Fibroblast of peridontal ligament (primary cell): ENCODE data around the gene TM7SF3.

Experiments used
- DNase-seq: peaks from one replicate; pipeline ENCODE4 v3.0.0-alpha.2; 2010; ENCODE audit errors: extremely low read depth

TM7SF3 gene

DNA sequence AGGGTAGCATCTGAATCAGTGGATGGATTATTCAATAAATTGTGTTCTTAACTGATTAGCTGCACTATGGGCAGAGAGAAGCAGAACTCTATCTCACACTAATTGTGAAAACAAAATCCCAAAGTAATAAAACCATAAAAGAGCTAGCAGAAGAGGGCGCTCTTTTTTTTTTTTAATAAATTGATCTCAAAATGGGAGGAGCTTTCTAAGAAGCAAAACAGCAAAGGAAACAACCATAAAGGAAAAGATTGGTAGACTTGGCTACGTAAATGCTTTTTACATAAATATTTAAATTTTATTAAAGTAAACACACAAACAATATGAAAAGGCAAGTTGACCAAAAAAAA is 1.5 kb upstream of the TM7SF3 start:
- peak; percentile 77 for DNase-seq

DNA sequence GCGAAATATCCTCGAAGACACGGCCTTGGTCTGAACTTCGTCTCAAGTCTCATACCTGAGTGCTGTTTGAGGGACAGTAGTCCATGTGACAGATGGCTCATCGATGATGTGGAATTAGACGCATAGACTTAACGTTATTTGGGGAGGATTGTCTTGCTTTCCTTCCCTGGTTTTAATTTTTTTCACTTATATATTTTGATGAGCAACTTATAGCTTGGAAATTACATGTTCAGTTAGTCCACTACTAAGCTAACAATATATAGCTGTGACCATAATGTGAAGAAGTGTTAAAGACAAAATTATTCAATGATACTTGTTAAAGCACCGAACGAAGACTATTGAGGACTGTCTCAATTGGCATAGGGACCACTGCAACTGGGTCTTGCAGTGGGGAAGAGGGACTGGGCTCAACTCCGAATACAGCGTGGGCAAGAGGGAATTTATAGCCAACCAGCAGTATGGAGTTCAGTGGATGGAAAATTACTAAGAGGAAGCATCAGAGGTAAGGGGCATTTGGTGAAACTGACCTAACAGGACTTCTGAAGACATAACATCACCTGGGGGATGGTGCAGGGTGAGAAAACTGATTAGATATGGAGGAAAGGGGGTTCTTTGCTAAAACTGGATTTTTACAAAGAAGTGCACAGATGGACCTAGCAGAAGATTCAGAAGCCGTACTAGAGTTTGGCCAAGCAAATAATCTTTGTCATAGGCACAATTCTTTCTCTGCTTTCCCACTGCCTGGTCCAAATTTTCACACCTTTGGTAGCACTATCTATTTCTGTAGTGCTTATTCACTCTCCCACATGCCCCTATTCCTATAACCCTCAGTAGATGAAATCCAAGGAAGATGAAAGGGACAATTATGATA is 910 bp upstream of the TM7SF3 start:
- DNase-seq, result no peak

DNA sequence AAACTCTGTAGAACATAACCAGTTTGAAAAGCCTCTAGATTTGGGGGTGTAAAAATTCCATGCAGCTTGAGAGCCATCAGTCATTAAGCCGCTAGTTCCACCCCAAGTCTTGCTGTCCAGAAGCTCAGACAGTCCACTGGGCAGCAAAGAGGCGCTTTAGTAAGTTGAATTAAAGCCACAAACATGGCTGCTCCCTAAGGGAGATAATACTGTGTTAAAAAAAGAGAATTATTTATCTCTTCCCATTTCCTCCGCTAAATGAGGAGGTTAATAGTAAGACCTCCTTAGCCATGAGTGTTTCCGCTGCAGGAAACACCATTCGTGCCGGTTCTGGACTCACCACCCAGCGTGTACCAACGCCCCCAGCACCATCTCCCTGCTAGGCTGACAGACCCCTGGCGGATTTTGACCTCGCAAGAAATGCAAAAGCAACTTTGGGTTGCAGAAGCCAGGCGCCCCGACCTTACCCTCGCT is 536 bp downstream of the TM7SF3 start:
- peak; percentile 46 for DNase-seq

DNA sequence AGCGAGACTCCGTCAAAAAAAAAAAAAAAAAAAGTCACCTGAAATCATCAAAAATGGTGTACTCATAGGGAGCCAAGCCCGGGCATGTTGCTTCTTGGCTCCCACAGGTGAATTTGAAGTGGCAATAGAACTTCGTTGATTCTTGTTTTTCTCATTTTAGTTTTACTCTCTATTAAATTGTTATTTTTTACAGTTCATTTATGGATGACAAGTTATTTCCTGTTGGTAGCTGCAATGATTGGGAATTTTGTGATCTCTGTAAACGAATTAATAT is 1.3 kb downstream of the TM7SF3 start:
- no peak for DNase-seq

DNA sequence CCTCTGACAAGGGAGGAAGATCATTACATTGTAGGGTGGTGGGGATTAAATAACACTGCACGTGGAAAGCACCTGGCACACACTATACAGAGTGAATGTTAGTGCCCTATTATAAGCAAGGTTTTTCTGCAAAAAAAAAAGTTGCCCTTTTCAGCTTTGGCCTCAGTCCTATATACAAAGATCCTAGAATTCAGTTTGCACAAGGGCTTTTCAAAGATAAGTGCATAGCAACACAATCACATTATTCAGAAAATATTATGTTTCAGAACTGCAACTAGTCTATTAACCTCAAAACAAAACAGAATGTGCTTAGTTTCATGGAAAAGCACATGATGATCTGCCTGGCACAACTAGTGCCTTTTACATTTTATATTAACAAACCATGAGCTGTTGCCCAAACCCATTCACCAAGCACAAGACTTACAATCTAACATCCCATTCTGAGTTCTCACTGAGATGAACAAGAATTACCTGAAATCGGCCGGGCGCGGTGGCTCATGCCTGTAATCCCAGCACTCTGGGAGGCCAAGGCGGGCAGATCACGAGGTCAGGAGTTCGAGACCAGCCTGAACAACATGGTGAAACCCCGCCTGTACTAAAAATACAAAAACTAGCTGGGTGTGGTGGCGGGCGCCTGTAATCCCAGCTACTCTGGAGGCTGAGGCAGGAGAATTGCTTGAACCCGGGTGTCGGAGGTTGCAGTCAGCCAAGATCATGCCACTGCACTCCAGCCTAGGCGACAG is 1.8 kb downstream of the TM7SF3 start:
- peak; percentile 22 for DNase-seq

DNA sequence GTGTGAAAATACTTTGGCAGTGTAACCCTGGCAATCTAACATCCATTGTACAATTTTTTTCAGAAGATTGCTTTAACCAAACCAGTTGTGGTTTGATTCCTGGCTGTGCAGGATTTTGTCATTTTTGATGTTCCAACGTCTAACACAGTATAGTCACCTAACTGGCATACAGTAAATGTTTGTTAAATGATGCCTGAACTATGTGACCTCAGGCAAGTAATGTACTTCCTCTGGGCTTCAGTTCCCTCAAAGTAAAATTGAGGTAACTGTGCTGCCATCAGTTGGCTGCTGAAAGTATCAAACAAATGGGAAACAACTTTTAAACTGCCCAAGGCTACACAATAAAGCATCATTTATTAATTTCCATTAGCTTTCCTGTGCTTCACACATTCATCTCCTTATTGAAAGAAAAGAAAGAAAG is 4.3 kb downstream of the TM7SF3 start:
- no peak for DNase-seq

DNA sequence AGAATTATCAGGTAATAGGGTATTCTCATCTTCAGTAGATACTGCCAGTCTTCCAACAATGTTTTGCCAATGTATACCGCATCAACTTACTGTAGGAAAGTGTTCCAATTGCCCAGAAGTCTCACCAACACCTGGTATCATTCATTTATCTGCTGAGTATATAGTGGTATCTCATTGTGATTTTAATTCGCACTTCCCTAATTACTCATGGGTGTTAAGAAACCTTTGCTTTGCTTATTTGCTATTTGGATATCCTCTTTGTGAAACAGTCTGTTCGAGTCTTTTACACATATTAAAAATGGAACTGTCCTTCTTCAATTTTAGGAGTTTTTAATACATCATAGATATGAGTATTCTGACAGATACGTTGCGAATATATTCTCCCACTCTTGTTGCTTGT is 6.1 kb downstream of the TM7SF3 start:
- no peak for DNase-seq

DNA sequence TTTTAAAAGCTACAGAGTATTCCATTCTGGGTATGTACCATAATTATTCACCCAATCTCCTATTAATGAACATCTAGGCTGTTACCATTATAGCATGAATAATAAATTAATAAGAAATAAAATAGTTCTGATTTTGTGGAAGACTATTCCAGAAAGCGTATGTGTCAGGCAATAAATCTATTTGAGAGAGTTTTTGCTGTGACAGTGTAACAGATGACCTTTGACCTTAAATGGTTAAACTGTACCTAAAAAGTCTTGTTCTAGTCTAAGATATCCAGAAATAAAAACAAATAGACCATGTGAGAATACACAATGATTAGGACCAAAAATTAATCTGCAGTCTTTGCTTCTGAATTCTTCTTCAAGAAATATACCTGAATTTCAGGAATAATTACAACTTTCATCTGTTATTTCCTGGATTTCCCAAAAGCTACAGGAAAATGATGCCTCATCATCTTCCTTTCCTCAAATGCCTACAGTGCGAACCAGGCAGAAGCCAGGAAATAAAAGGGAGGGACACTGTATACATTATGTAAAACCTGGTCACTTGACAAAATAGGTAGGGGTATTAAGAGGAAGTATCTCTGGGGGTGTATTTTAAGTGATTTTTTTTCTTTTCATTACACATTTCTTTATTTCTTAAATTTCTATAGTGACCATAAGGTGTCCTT is 7.3 kb downstream of the TM7SF3 start:
- no peak for DNase-seq

DNA sequence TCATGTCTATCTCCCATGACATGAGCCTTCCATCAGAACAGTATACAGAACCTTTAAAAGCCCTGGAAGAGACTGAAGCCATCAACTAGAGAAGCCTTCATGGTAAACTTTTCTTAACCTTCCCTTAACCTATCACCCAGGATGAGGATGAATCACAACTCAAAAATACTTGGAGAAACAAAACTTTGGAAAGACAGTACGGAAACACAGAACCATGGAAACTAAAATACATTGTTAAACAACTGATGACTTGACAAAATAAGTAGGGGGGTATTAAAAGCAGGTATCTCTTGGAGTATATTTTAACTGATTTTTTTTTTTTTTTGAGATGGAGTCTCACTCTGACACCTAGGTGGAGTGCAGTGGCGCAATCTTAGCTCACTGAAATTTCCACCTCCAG is 8.7 kb downstream of the TM7SF3 start:
- DNase-seq, result peak; percentile 12

DNA sequence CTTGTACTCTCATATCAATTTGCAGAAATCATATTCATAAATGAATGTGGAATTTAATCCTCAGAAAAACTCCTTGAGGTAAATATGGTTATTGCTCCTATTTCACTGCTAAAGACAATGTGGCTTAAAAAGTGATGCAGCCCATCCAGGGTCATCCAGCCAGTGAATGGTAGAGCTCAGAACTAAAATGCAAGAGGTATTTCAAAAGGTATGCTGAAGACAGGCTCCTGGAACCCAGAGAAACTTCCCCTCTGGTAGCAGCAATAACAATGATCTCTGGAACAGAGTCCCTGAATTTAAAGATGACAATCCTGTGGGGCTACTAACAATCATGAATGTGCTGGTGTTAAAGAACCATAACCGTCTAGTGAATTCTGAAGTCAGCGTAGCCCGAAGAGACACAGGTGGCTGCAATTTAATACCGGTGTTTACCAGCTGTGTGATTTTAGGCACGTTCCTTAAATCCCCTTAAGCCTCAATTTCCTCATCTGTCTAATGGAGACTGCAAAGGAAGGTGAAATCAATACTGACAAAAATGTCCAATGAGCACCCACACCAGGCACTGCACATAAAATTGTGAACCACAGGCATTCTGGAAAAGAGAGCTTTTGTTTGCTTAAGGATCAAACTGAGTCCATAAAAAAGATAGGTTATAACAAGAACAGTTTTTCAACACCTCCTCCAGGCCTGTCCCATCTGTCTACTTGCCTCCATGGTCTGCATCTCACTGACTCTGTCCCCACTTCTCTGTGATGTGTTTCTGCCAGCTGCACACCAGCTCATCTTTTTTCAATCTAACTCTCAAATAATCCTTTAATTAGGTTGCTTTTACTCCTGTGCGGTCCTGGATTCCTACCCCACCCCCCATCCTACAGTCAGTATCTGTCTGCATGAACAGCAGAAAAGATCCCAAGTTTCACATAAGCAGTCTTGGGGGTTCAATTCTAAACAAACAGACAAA is 10.5 kb downstream of the TM7SF3 start:
- DNase-seq, result no peak

DNA sequence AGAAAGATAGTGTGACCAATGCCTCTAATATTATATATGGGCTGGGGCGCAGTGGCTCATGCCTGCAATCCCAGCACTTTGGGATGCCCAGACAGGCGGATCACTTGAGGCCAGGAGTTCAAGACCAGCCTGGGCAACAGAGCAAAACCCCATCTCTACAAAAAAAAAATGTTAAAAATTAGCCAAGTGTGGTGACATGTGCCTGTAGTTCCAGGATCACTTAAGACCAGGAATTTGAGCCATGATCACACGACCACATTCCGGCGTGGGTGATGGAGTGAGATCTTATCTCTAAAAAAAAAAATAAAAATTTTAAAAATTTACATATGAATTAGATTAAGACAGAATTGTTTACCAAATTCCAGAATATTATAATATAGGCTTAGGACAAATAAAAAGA is 12.0 kb downstream of the TM7SF3 start:
- no peak for DNase-seq

DNA sequence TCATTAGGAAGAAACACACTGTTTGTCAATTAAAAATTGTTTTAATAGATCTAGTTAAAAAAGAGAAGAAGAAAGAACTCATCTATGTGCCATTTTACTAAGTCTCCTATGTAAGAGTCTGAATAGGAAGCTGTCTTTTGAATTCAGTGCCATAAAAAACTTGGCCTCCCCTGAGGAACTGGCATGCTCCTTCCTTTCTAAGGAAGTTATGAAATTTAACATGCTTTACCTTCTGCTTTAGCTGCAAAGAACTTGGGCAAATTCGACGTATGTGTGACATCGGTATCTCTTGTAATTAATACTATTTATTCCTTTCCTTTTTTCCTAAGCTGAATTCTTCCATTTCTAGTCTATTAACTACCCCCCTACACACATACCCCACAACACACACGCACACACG is 12.5 kb downstream of the TM7SF3 start:
- DNase-seq, result no peak

DNA sequence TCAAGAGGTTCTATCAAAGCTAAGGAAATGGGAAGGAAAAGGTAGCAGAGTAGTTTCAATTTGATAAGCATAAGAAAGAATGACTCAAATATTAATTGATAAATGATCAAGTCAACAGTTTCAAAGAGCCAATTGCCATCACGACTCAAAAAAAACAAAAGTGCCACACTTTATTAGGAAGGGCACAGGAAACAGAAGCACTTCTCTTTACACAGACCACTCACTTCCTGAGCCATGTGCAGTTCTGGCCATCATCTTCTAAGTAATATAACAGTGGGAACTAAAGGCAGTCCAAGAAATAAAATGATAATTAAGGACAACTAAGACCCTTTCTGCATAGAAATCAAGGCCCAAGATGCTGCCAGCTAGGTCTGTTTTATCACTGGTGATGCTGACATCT is 13.2 kb downstream of the TM7SF3 start:
- no peak for DNase-seq

DNA sequence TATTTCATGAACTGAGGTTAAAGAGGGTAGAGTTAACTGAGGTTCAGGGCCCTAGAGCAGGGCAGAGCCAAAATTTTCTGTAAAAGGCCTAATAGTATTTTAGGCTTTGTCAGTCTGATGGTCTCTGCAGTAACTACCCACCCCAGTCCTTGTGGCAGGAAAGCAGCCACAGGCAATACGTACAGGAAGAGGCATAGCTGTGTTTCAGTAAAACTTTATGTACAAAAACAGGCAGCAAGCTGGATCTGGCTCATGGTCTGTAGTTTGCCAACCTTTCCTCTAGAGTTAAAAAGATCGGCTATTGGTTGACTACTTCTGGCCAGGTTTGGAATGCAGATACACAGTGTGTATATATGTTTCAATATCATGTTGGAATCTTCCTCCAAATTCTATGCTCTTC is 17.2 kb downstream of the TM7SF3 start:
- DNase-seq, result no peak

DNA sequence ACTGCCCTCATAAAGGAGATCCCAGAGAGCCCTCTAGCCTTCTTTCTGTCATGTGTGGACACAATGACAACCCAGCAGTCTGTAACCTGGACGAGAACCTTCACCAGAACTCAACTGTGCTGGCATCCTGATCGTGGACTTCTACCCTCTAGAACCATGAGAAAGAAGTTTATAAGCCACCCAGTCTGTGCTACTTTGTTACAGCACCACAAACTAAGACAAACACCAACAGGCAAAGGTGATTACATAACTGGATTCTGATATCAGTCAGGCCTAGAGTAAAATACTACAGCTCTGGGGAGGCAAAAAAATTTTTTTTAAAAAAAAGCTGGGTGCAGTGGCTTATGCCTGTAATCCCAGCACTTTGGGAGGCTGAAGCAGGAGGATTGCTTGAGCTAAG is 18.5 kb downstream of the TM7SF3 start:
- no peak for DNase-seq

DNA sequence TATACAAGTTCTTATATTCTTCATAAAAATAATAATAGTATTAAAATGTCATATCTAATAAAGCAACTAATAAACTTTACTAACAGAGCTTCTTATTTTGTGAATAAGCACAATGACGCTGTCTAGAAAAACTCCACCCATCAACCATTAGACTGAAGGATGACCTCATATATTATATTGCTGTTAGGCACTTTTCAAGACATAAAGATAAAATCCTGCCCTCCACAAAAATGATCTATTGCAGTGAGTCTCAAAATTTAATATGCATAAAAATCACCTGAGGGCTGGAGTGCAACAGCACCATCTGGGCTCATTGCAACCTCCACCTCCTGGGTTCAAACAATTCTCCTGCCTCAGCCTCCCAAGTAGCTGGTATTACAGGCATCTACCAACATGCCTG is 20.1 kb downstream of the TM7SF3 start:
- no peak for DNase-seq

DNA sequence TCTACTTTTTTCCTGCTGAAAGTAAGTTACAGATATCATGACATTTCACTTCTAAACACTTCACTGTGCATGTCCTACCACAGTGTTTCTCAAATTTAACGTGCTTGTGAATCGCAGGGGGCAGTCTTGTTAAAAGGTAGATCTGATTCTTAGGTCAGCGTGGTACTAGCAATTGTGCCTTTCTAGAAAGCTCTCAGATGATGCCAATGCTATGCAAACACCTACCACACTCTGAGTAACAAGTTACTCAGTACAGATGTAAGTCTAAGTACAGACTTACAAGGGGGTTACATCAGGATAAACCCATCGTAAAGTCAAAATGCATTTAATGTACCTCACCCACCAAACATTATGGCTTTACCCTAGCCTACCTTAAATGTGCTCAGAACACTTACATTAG is 22.4 kb downstream of the TM7SF3 start:
- no peak for DNase-seq

DNA sequence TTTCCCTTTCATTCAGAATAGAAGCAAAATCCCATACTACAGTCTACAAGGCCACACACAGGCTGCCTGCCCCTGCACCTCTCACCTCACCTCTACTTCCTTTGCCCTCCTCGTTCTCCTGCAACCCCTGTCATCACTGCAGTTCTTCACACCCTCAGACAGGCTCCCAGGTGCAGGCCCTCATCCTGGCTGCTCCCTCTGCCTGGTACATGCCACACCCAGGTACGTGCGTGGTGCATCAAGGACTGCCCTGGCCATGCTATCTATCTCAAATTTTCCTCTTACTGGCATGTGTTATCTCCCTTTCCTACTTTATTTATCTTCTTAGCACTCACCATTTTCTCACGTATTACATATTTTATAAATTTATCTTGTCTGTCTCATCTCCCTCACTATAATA is 24.3 kb downstream of the TM7SF3 start:
- no peak for DNase-seq

DNA sequence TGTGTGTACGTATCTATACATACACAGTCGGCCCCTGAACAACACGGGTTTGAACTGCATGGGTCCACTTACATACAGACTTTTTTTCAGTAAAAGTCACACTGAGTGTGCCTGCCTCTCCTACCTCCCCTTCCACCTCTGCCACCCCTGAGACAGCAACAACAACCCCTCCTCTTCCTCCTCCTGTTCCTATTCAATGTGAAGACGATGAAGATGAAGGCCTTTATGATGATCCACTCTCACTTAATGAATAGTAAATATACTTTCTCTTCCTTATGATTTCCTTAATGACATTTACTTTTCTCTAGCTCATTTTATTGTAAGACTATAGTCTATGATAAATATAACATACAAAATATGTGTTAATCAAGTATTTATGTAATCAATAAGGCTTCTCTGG is 25.5 kb downstream of the TM7SF3 start:
- no peak for DNase-seq

DNA sequence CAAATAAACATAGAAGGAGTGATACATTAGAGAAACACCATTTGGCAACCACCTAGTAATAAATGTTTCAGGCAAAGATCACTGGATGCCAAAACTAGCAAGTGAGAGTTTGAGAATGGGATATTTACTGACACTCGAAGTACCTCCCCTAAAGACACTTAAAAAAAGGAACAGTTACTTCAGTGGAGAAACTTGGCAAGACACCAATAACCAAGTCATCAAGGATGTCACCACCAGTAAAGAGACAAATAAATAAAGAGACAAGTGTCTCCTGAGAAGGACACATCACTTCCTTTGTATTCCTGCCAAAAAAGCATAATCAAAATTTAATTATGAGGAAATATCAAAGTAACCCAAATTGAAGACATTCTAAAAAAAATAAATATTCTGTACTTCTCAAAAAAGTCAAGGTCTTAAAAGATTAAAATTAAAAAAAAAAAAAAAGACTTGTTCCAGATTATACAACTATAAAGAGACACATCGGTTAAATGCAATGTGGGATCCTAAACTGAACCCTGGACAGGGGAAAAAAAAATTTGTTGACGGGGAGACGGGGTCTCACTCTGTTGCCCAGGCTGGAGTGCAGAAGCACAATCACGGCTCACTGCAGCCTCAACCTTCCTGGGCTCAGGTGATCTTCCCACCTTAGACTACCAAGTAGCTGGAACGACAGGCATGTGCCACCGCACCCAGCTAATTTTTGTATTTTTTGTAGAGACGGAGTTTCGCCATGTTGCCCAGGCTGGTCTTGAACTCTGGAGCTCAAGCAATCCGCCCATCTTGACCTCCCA is 26.4 kb downstream of the TM7SF3 start:
- DNase-seq, result no peak

DNA sequence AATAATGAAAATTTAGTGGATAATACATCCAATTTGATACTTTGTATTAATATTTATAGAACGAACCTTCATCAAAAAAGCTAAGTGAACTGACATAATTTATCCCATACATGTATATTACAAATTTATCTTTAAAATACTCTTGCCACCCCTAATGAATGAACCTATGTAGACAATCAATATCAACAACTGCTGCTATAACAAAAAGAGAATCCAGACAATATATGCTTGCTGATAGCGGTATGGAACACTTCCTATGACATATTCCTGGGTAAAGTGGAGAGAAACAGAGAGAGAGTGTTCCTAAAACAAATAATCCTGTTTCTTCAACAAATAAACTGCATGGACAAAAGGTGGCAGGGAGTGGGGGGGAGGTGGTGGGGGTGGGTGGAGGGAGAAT is 31.3 kb downstream of the TM7SF3 start:
- no peak for DNase-seq
